H9 (cell line): ENCODE measurements around the gene LASP1NB.

Experiments
- DNase-seq: peaks from one replicate; pipeline ENCODE4 v3.0.0-alpha.2; 2017
- H2AFZ ChIP-seq: one replicate; pipeline ENCODE4 v1.6.1; 2013; ENCODE audit warnings: mild to moderate bottlenecking, low read length, control low read depth, moderate library complexity
- H2AK5ac ChIP-seq: 2 replicates; pipeline ENCODE4 v1.6.1; 2013; ENCODE audit warnings: low read length, control low read depth, mixed read lengths; ENCODE audit not compliant: insufficient read length
- H2BK120ac ChIP-seq: one replicate; pipeline ENCODE4 v1.6.1; 2013; ENCODE audit warnings: low read depth, mild to moderate bottlenecking, low read length, control low read depth, inconsistent platforms; ENCODE audit not compliant: poor library complexity, severe bottlenecking
- H2BK12ac ChIP-seq: 2 replicates; pipeline ENCODE4 v1.6.1; 2013; ENCODE audit warnings: low read length, control low read depth, mixed read lengths, low read depth; ENCODE audit not compliant: insufficient read length
- H2BK15ac ChIP-seq: 2 replicates; pipeline ENCODE4 v1.6.1; 2013; ENCODE audit warnings: low read depth, low read length, control low read depth
- H2BK20ac ChIP-seq: one replicate; pipeline ENCODE4 v1.6.1; 2013; ENCODE audit warnings: low read depth, mild to moderate bottlenecking, low read length, control low read depth, inconsistent platforms; ENCODE audit not compliant: poor library complexity, severe bottlenecking
- H2BK5ac ChIP-seq: 2 replicates; pipeline ENCODE4 v1.6.1; 2013; ENCODE audit warnings: low read length, control low read depth, mixed read lengths; ENCODE audit not compliant: insufficient read length
- H3K14ac ChIP-seq: 2 replicates; pipeline ENCODE4 v1.6.1; 2013; ENCODE audit warnings: low read length, control low read depth; ENCODE audit not compliant: insufficient read depth
- H3K18ac ChIP-seq: 2 replicates; pipeline ENCODE4 v1.6.1; 2013; ENCODE audit warnings: low read depth, mild to moderate bottlenecking, mixed read lengths, low read length, control low read depth; ENCODE audit not compliant: insufficient read length
- H3K23ac ChIP-seq: 2 replicates; pipeline ENCODE4 v1.6.1; 2013; ENCODE audit warnings: low read length, control low read depth, mixed read lengths, low read depth; ENCODE audit not compliant: insufficient read length
- H3K23me2 ChIP-seq: 2 replicates; pipeline ENCODE4 v1.6.1; 2013; ENCODE audit warnings: low read depth, mild to moderate bottlenecking, mixed read lengths, low read length, control low read depth; ENCODE audit not compliant: insufficient read length, poor library complexity, severe bottlenecking
- H3K27ac ChIP-seq: 2 replicates; pipeline ENCODE4 v1.5.1; 2013; ENCODE audit warnings: low read length, control low read depth, mixed read lengths, low read depth; ENCODE audit not compliant: insufficient read length
- H3K27me3 ChIP-seq: 2 replicates; pipeline ENCODE4 v1.6.1; 2013; ENCODE audit warnings: low read length, control low read depth, inconsistent platforms; ENCODE audit not compliant: insufficient read depth
- H3K4ac ChIP-seq: 2 replicates; pipeline ENCODE4 v1.6.1; 2013; ENCODE audit warnings: low read depth, mild to moderate bottlenecking, control low read depth, inconsistent platforms, low read length, moderate library complexity
- H3K4me1 ChIP-seq: 2 replicates; pipeline ENCODE4 v1.6.1; 2013; ENCODE audit warnings: low read length, control low read depth, inconsistent platforms; ENCODE audit not compliant: insufficient read depth
- H3K4me2 ChIP-seq: 2 replicates; pipeline ENCODE4 v1.6.1; 2013; ENCODE audit warnings: low read length, control low read depth, mixed read lengths; ENCODE audit not compliant: insufficient read length, insufficient read depth
- H3K56ac ChIP-seq: 2 replicates; pipeline ENCODE4 v1.6.1; 2013; ENCODE audit warnings: low read depth, mild to moderate bottlenecking, mixed read lengths, low read length, control low read depth; ENCODE audit not compliant: insufficient read length
- H3K79me1 ChIP-seq: 2 replicates; pipeline ENCODE4 v1.6.1; 2013; ENCODE audit warnings: low read depth, mild to moderate bottlenecking, moderate library complexity, low read length, control low read depth, inconsistent platforms; ENCODE audit not compliant: insufficient read depth, poor library complexity, severe bottlenecking
- H3K79me2 ChIP-seq: 2 replicates; pipeline ENCODE4 v1.6.1; 2013; ENCODE audit warnings: low read length, control low read depth, inconsistent platforms; ENCODE audit not compliant: insufficient read depth
- H3K9ac ChIP-seq: 2 replicates; pipeline ENCODE4 v1.6.1; 2013; ENCODE audit warnings: low read length, control low read depth, mixed read lengths; ENCODE audit not compliant: insufficient read length; ENCODE audit errors: extremely low read depth
- H3K9me3 ChIP-seq: one replicate; pipeline ENCODE4 v1.6.1; 2013; ENCODE audit warnings: low read depth, low read length, inconsistent platforms; ENCODE audit not compliant: control insufficient read depth
- H3T11ph ChIP-seq: one replicate; pipeline ENCODE4 v1.6.1; 2013; ENCODE audit warnings: mild to moderate bottlenecking, low read length, control low read depth, inconsistent platforms
- H4K20me1 ChIP-seq: one replicate; pipeline ENCODE4 v1.6.1; 2013; ENCODE audit not compliant: control insufficient read depth, insufficient read length, insufficient read depth
- H4K5ac ChIP-seq: 2 replicates; pipeline ENCODE4 v1.6.1; 2013; ENCODE audit warnings: low read depth, mild to moderate bottlenecking, mixed read lengths, low read length, control low read depth; ENCODE audit not compliant: insufficient read length
- H4K8ac ChIP-seq: replicated peaks from 2 replicates; pipeline ENCODE4 v1.6.1; 2013; ENCODE audit warnings: low read length, control low read depth, mixed read lengths, low read depth; ENCODE audit not compliant: insufficient read length
- H4K91ac ChIP-seq: 2 replicates; pipeline ENCODE4 v1.6.1; 2013; ENCODE audit warnings: low read depth, mild to moderate bottlenecking, moderate library complexity, mixed read lengths, low read length, control low read depth; ENCODE audit not compliant: insufficient read length
- H3K27ac Mint-ChIP-seq, 3 experiments: 2 replicates in 2 of 3; 3 replicates in 1 of 3; pipeline ENCODE4 v1.8.0; 2020 to 2021; ENCODE audit warnings: mixed read lengths in 3 of 3, mild to moderate bottlenecking in 1 of 3, moderate library complexity in 1 of 3
- H3K27me3 Mint-ChIP-seq: 2 replicates; pipeline ENCODE4 v1.8.0; 2021; ENCODE audit warnings: low read depth, mild to moderate bottlenecking, moderate library complexity, mixed read lengths
- H3K36me3 Mint-ChIP-seq, 3 experiments: 2 replicates in 2 of 3; 3 replicates in 1 of 3; pipeline ENCODE4 v1.8.0; 2020 to 2021; ENCODE audit warnings: low read depth in 3 of 3, mixed read lengths in 3 of 3; ENCODE audit not compliant: insufficient read depth in 1 of 3
- H3K4me1 Mint-ChIP-seq, 2 experiments: 2 replicates each; pipeline ENCODE4 v1.8.0; 2020; ENCODE audit warnings: mixed read lengths in 2 of 2
- H3K4me3 Mint-ChIP-seq, 2 experiments: 2 replicates in 1 of 2; 3 replicates in 1 of 2; pipeline ENCODE4 v1.8.0; 2020 to 2021; ENCODE audit warnings: mild to moderate bottlenecking in 2 of 2, mixed read lengths in 2 of 2, moderate library complexity in 1 of 2
- H3K9me3 Mint-ChIP-seq, 2 experiments: 2 replicates in 1 of 2; 3 replicates in 1 of 2; pipeline ENCODE4 v1.8.0; 2020; ENCODE audit warnings: mild to moderate bottlenecking in 2 of 2, mixed read lengths in 2 of 2, moderate library complexity in 1 of 2
- CTCF ChIP-seq: fragments of 200-600 bp; sonication (generic); conservative IDR thresholded peaks from 3 replicates; pipeline ENCODE4 v1.8.0; 2021; ENCODE audit warnings: antibody characterized with exemption, mild to moderate bottlenecking
- WGBS: extraction: QIAGEN DNeasy Blood & Tissue Kit; methylation state at CpG from one replicate; pipeline ENCODE4 v1.1.7; 2013; ENCODE audit warnings: missing lambda C conversion rate, low lambda C conversion rate, mixed read lengths; ENCODE audit not compliant: insufficient read length; ENCODE audit errors: extremely low coverage; 5-methylcytosine and 5-hydroxymethylcytosine counted together

The LASP1NB gene

GRCh38 chr17:38893113-38893512, 32.3 kb upstream of the LASP1NB start:
- Histone ChIP-seq H3K14ac (no peak overlapping the region; the same call in 1 of the 2 replicates), H3K9me3 (no peaks in the 10 kb centered on the region), H2BK20ac (no peak overlapping the region), H3K23ac (no peak overlapping the region), H3K27me3 (no peaks in the 10 kb centered on the region), H3K79me2 (0 out of 2 replicates have a peak, but pooled peaks cover 2% of the 10 kb centered on the region), H4K20me1 (peaks cover 2% of the 10 kb centered on the region), H3K56ac (no peak overlapping the region), H3K4ac (no peak overlapping the region), H2AK5ac (no peak overlapping the region), H3K18ac (no peak overlapping the region), H3K4me2 (no peak overlapping the region), H2BK12ac (no peak overlapping the region), H4K91ac (no peak overlapping the region), H3K23me2 (no peaks in the 10 kb centered on the region), H3K9ac (no peak overlapping the region), H3K79me1 (no peaks in the 10 kb centered on the region), H2BK5ac (no peak overlapping the region), H3T11ph (no peak overlapping the region), H2BK120ac (no peak overlapping the region), H3K4me1 (no peaks in the 10 kb centered on the region), H2AFZ (no peak overlapping the region), H3K27ac (no peak overlapping the region), H2BK15ac (no peak overlapping the region), H4K8ac (no peak overlapping the region), H4K5ac (no peak overlapping the region)
- Mint-ChIP-seq H3K4me1 (peaks cover 13 to 14% of the 10 kb centered on the region in 2 experiments), H3K27ac (no peak overlapping the region), H3K9me3 (no peaks in the 10 kb centered on the region), H3K36me3 (peaks cover 4 to 48% (median 42%) of the 10 kb centered on the region in 3 experiments; a peak in 5 of 7 replicates), H3K4me3 (no peak overlapping the region), H3K27me3 (no peaks in the 10 kb centered on the region)
- DNase-seq, result peak; percentile 30
- no CpG with 5 or more reads among the region's 5 CpGs for WGBS
- no peak for TF ChIP-seq CTCF
